ENCODE measurements around the gene ZNF580.

DNA sequence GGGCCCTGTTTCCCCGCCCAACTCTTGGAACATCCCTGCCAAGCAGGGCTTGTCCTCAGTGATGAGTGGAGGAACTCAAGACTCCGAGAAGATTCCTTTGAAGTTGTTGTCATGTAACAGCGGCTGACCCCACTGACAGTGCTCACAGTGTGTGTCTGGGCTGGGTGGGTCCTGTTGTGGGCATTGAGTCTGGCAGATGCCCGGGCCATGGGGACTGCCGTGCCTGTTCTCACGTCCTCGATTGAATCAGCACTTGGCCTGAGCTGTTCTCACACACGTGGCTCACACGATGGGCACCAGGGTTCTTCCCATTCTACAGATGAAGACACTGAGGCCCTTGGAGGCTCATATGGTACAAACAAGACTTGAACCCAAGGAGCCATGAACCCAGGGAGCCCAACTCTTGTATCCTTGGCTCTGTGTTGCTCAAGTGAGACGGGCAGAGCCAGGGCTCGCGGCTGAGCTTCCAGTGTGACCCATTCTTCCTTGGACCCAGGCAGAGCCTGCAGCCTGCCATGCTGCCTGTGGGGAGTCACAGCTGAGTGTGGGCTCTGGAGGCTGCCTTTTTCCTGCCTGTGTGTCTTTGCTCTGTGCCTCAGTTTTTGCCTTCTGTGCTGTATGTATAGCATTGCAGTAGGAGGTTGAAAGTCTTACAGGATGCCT is 25.7 kb downstream of the ZNF580 start:
- TF ChIP-seq, protein P1, sequence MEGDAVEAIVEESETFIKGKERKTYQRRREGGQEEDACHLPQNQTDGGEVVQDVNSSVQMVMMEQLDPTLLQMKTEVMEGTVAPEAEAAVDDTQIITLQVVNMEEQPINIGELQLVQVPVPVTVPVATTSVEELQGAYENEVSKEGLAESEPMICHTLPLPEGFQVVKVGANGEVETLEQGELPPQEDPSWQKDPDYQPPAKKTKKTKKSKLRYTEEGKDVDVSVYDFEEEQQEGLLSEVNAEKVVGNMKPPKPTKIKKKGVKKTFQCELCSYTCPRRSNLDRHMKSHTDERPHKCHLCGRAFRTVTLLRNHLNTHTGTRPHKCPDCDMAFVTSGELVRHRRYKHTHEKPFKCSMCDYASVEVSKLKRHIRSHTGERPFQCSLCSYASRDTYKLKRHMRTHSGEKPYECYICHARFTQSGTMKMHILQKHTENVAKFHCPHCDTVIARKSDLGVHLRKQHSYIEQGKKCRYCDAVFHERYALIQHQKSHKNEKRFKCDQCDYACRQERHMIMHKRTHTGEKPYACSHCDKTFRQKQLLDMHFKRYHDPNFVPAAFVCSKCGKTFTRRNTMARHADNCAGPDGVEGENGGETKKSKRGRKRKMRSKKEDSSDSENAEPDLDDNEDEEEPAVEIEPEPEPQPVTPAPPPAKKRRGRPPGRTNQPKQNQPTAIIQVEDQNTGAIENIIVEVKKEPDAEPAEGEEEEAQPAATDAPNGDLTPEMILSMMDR (IDR thresholded peaks at IDR 0.05) = no peak
- TF ChIP-seq POLR2A (IDR thresholded peaks at IDR 0.05) = no peak

Data from uterus (tissue), 2 donors.